ENCODE results near the gene RCOR1.

Gene RCOR1

GRCh38 chr14:102717276-102717675, 124.8 kb downstream of the RCOR1 start:
- Histone ChIP-seq H3K4me1 (ENCODE audit: low read length) (no peaks in the 10 kb centered on the region), H3K4me3 (ENCODE audit: low read length) (no peak overlapping the region), H3K79me2 (ENCODE audit: low read length) (no peaks in the 10 kb centered on the region), H2AFZ (ENCODE audit: low read depth, low read length) (no peak overlapping the region), H3K36me3 (replicated peaks; ENCODE audit: low read depth, low read length) (peaks cover 29% of the 10 kb centered on the region), H3K27me3 (ENCODE audit: low read depth, low read length) (no peaks in the 10 kb centered on the region), H3K27ac (ENCODE audit: low read length) (no peak overlapping the region), H4K20me1 (ENCODE audit: insufficient read depth, low read length) (no peaks in the 10 kb centered on the region), H3K9me3 (ENCODE audit: insufficient read depth, low read length) (no peaks in the 10 kb centered on the region), H3K4me2 (ENCODE audit: low read length) (no peak overlapping the region), H3K9ac (ENCODE audit: low read length) (no peak overlapping the region)
- no peak for TF ChIP-seq CTCF (IDR thresholded peaks at IDR 0.05; ENCODE audit: low read depth, low read length)
- TF ChIP-seq EZH2phosphoT487 (IDR thresholded peaks at IDR 0.05; ENCODE audit: low read depth) = no peak

GRCh38 chr14:102722646-102723045, 130.2 kb downstream of the RCOR1 start:
- no peak overlapping the region for H3K9ac ChIP-seq (ENCODE audit: low read length)
- H3K27me3 ChIP-seq (ENCODE audit: low read depth, low read length) = no peaks in the 10 kb centered on the region
- H3K36me3 ChIP-seq (replicated peaks; ENCODE audit: low read depth, low read length) = peaks cover 45% of the 10 kb centered on the region
- H3K4me1 ChIP-seq (ENCODE audit: low read length) = no peaks in the 10 kb centered on the region
- H3K79me2 ChIP-seq (ENCODE audit: low read length) = no peaks in the 10 kb centered on the region
- no peaks in the 10 kb centered on the region for H3K9me3 ChIP-seq (ENCODE audit: insufficient read depth, low read length)
- H3K27ac ChIP-seq (ENCODE audit: low read length) = no peak overlapping the region
- H2AFZ ChIP-seq (ENCODE audit: low read depth, low read length) = no peak overlapping the region
- no peaks in the 10 kb centered on the region for H4K20me1 ChIP-seq (ENCODE audit: insufficient read depth, low read length)
- TF ChIP-seq EZH2phosphoT487 (IDR thresholded peaks at IDR 0.05; ENCODE audit: low read depth) (no peak), CTCF (IDR thresholded peaks at IDR 0.05; ENCODE audit: low read depth, low read length) (no peak)
- H3K4me3 ChIP-seq (ENCODE audit: low read length) = no peak overlapping the region
- no peak overlapping the region for H3K4me2 ChIP-seq (ENCODE audit: low read length)

- Histone ChIP-seq H2AFZ (ENCODE audit: low read depth, low read length) (no peak overlapping the region), H3K27ac (ENCODE audit: low read length) (no peak overlapping the region), H3K27me3 (ENCODE audit: low read depth, low read length) (no peaks in the 10 kb centered on the region), H4K20me1 (ENCODE audit: insufficient read depth, low read length) (no peaks in the 10 kb centered on the region), H3K9ac (ENCODE audit: low read length) (no peak overlapping the region), H3K79me2 (ENCODE audit: low read length) (no peaks in the 10 kb centered on the region), H3K4me1 (ENCODE audit: low read length) (no peaks in the 10 kb centered on the region), H3K4me3 (ENCODE audit: low read length) (no peak overlapping the region), H3K9me3 (ENCODE audit: insufficient read depth, low read length) (no peaks in the 10 kb centered on the region), H3K36me3 (replicated peaks; ENCODE audit: low read depth, low read length) (peaks cover 44% of the 10 kb centered on the region), H3K4me2 (ENCODE audit: low read length) (no peak overlapping the region)
- TF ChIP-seq CTCF (IDR thresholded peaks at IDR 0.05; ENCODE audit: low read depth, low read length) = no peak
- no peak for TF ChIP-seq EZH2phosphoT487 (IDR thresholded peaks at IDR 0.05; ENCODE audit: low read depth)
Observed at GRCh38 chr14:102723650-102724049, 131.2 kb downstream of the RCOR1 start.

- Histone ChIP-seq H3K27ac (ENCODE audit: low read length) (no peak overlapping the region), H3K4me3 (ENCODE audit: low read length) (no peak overlapping the region), H3K9me3 (ENCODE audit: insufficient read depth, low read length) (no peaks in the 10 kb centered on the region), H3K27me3 (ENCODE audit: low read depth, low read length) (no peaks in the 10 kb centered on the region), H3K36me3 (replicated peaks; ENCODE audit: low read depth, low read length) (peaks cover 39% of the 10 kb centered on the region), H3K9ac (ENCODE audit: low read length) (no peak overlapping the region), H3K4me1 (ENCODE audit: low read length) (no peaks in the 10 kb centered on the region), H3K79me2 (ENCODE audit: low read length) (no peaks in the 10 kb centered on the region), H2AFZ (ENCODE audit: low read depth, low read length) (no peak overlapping the region), H4K20me1 (ENCODE audit: insufficient read depth, low read length) (no peaks in the 10 kb centered on the region), H3K4me2 (ENCODE audit: low read length) (no peak overlapping the region)
- no peak for TF ChIP-seq CTCF (IDR thresholded peaks at IDR 0.05; ENCODE audit: low read depth, low read length)
- TF ChIP-seq EZH2phosphoT487 (IDR thresholded peaks at IDR 0.05; ENCODE audit: low read depth) = no peak
Observed at GRCh38 chr14:102726191-102726949, 133.9 kb downstream of the RCOR1 start.

All from OCI-LY3 (cell line).